Keratinocyte (primary cell): ENCODE measurements around the gene FARP1. TPM values are rescaled to one million over a fixed set of nuclear protein-coding genes. Genes with fewer than 3 reads are reported as not detected.

Source experiments
- DNase-seq: peaks from one replicate; pipeline ENCODE4 v3.0.0-alpha.2; 2011; ENCODE audit warnings: low read depth, missing footprints, low spot score
- FAIRE-seq: peaks from 2 replicates; lab custom pipeline; 2011; peaks lifted over from hg19 to GRCh38; lab: Jason Lieb, UNC
- H2AFZ ChIP-seq: 2 replicates; pipeline ENCODE4 v1.6.0; 2012; ENCODE audit warnings: low read length, control low read depth, inconsistent platforms; ENCODE audit not compliant: control insufficient read depth
- H3K27ac ChIP-seq: 2 replicates; pipeline ENCODE4 v1.5.1; 2011; ENCODE audit warnings: low read length; ENCODE audit not compliant: control insufficient read depth, insufficient read depth
- H3K27me3 ChIP-seq: 3 replicates; pipeline ENCODE4 v1.6.0; 2011; ENCODE audit warnings: low read length; ENCODE audit not compliant: control insufficient read depth, insufficient read depth; ENCODE audit errors: extremely low read depth
- H3K36me3 ChIP-seq, 2 experiments: 2 replicates in 1 of 2; 3 replicates in 1 of 2; pipeline ENCODE4 v1.5.1; 2011; ENCODE audit warnings: low read length in 2 of 2, mild to moderate bottlenecking in 1 of 2; ENCODE audit not compliant: control insufficient read depth in 2 of 2, insufficient read depth in 2 of 2; ENCODE audit errors: extremely low read depth in 1 of 2
- H3K4me1 ChIP-seq: 3 replicates; pipeline ENCODE4 v1.5.1; 2011; ENCODE audit warnings: low read length; ENCODE audit not compliant: control insufficient read depth, insufficient read depth; ENCODE audit errors: extremely low read depth
- H3K4me2 ChIP-seq: 3 replicates; pipeline ENCODE4 v1.6.0; 2011; ENCODE audit warnings: low read depth, low read length; ENCODE audit not compliant: control insufficient read depth, insufficient read depth; ENCODE audit errors: extremely low read depth
- H3K4me3 ChIP-seq, 3 experiments: fragments of 200-600 bp in 1 of 3; sonication (generic) in 1 of 3; 2 replicates in 2 of 3; 3 replicates in 1 of 3; pipeline ENCODE4 v1.5.1; 2011 to 2016; ENCODE audit warnings: low read length in 3 of 3, mild to moderate bottlenecking in 3 of 3, control low read depth in 2 of 3, inconsistent platforms in 1 of 3, low read depth in 1 of 3, mixed read lengths in 1 of 3, mixed run types in 1 of 3, moderate library complexity in 1 of 3; ENCODE audit not compliant: control insufficient read depth in 2 of 3, insufficient read depth in 2 of 3; ENCODE audit errors: extremely low read depth in 1 of 3
- H3K79me2 ChIP-seq: 2 replicates; pipeline ENCODE4 v1.6.0; 2012; ENCODE audit warnings: low read length; ENCODE audit not compliant: control insufficient read depth, insufficient read depth
- H3K9ac ChIP-seq: 3 replicates; pipeline ENCODE4 v1.6.0; 2011; ENCODE audit warnings: low read length; ENCODE audit not compliant: control insufficient read depth, insufficient read depth; ENCODE audit errors: extremely low read depth
- H3K9me1 ChIP-seq: 3 replicates; pipeline ENCODE4 v1.6.0; 2011; ENCODE audit warnings: low read length; ENCODE audit not compliant: control insufficient read depth, insufficient read depth; ENCODE audit errors: extremely low read depth
- H3K9me3 ChIP-seq: 2 replicates; pipeline ENCODE4 v1.5.1; 2012; ENCODE audit warnings: low read depth, low read length; ENCODE audit not compliant: control insufficient read depth
- H4K20me1 ChIP-seq: 3 replicates; pipeline ENCODE4 v1.6.0; 2011; ENCODE audit warnings: low read length; ENCODE audit not compliant: control insufficient read depth, insufficient read depth; ENCODE audit errors: extremely low read depth
- EZH2 ChIP-seq: IDR thresholded peaks from one replicate; pipeline ENCODE4 v1.6.1; 2012; ENCODE audit warnings: inconsistent platforms, mild to moderate bottlenecking, low read length, moderate library complexity
- dilution Hi-C: fragments of 300-500 bp; cut with MboI; formaldehyde crosslinking; loops from one replicate; pipeline ENCODE4 v1.7.0; 2020; ENCODE audit warnings: low sequenced_read_pairs; ENCODE audit not compliant: extremely low pct_ligation_motif_present
- polyA plus RNA-seq, 5 experiments: library from polyadenylated mRNA; depleted of rRNA in 3 of 5; stranded (reverse) in 3 of 5; stranded (forward) in 1 of 5; unstranded in 1 of 5; fragments of >200 nt; gene quantifications; 1 replicate in 1 of 5; 2 replicates in 3 of 5; 3 replicates in 1 of 5; pipeline versions ENCODE4 v1.2.1 to v1.2.3, GENCODE V29; 2011 to 2012; ENCODE audit warnings: missing spikeins in 2 of 5, low read depth in 1 of 5, low replicate concordance in 1 of 5
- TF ChIP-seq, protein P1 (sequence below), 3 experiments: IDR thresholded peaks in 1 of 3; conservative IDR thresholded peaks in 1 of 3; optimal IDR thresholded peaks in 1 of 3; 2 replicates in 2 of 3; 3 replicates in 1 of 3; pipeline versions ENCODE3 to v1.5.1; 2011; ENCODE audit warnings: low read length in 3 of 3, mild to moderate bottlenecking in 3 of 3, moderate library complexity in 2 of 3, control low read depth in 1 of 3, inconsistent platforms in 1 of 3; ENCODE audit not compliant: insufficient read depth in 2 of 3; ENCODE audit errors: extremely low read depth in 1 of 3

The FARP1 gene
- polyA plus RNA-seq, 1 donor (not counting 4 experiments of a cell fraction or from before 2014, with no cell fraction given) = 10.3 TPM

DNA sequence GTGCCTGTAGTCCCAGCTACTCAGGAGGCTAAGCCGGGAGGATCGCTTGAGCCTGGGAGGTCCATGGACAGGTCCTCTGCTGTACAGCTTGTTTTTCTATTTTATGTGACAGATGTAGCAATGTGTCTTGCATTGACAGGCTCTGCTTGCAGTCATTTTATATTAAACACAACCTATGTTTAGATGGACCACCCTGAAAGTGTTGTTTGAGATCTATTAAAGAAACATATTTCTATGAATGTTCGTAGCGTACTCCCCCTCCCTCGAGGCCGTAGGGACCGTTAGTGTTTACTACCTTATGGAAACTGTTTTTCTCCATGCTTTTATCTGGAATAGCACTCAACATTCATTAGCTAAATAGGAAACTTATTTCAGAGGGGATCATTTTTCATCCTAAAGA lies 99.1 kb downstream of the FARP1 start:
- FAIRE-seq = no peak
- no peak for DNase-seq
- H3K4me3 ChIP-seq = no peak overlapping the region
- H3K79me2 ChIP-seq = no peaks in the 10 kb centered on the region
- no peaks in the 10 kb centered on the region for H3K9me3 ChIP-seq
- H3K4me2 ChIP-seq = no peak overlapping the region
- no peak overlapping the region for H3K9ac ChIP-seq
- H4K20me1 ChIP-seq = no peaks in the 10 kb centered on the region
- H3K9me1 ChIP-seq = no peaks in the 10 kb centered on the region
- no peaks in the 10 kb centered on the region for H3K36me3 ChIP-seq
- no peak overlapping the region for H2AFZ ChIP-seq
- TF ChIP-seq EZH2 = no peak
- TF ChIP-seq, protein P1, sequence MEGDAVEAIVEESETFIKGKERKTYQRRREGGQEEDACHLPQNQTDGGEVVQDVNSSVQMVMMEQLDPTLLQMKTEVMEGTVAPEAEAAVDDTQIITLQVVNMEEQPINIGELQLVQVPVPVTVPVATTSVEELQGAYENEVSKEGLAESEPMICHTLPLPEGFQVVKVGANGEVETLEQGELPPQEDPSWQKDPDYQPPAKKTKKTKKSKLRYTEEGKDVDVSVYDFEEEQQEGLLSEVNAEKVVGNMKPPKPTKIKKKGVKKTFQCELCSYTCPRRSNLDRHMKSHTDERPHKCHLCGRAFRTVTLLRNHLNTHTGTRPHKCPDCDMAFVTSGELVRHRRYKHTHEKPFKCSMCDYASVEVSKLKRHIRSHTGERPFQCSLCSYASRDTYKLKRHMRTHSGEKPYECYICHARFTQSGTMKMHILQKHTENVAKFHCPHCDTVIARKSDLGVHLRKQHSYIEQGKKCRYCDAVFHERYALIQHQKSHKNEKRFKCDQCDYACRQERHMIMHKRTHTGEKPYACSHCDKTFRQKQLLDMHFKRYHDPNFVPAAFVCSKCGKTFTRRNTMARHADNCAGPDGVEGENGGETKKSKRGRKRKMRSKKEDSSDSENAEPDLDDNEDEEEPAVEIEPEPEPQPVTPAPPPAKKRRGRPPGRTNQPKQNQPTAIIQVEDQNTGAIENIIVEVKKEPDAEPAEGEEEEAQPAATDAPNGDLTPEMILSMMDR (optimal IDR thresholded peaks at IDR 0.05 in 1 of 3, IDR thresholded peaks at IDR 0.05 in 1 of 3, conservative IDR thresholded peaks at IDR 0.05 in 1 of 3; ENCODE audit: extremely low read depth in 1 of 3, insufficient read depth in 2 of 3, low read length in 3 of 3) = no peak
- no peak overlapping the region for H3K27ac ChIP-seq
- H3K27me3 ChIP-seq = no peaks in the 10 kb centered on the region
- no peaks in the 10 kb centered on the region for H3K4me1 ChIP-seq
- dilution Hi-C loops = no loop called here

DNA sequence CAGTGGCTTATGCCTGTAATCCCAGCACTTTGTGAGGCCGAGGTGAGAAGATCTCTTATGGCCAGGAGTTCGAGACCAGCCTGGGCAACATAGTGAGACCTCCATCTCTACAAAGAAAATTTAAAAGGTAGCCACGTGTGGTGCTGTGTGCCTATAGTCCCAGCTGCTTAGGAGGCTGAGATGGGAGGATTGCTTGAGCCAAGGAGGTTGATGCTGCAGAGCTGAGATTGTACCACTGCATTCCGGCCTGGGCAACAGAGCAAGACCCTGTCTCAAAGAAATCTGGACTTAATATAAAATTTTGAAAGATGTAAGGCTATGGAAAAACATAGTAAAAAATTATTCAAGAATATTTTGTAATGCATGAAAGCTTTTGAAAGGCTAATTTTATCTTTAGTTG lies 99.5 kb downstream of the FARP1 start:
- Histone ChIP-seq H3K4me1 (no peaks in the 10 kb centered on the region), H3K9ac (no peak overlapping the region), H3K27me3 (no peaks in the 10 kb centered on the region), H3K9me3 (no peaks in the 10 kb centered on the region), H3K4me2 (no peak overlapping the region), H3K79me2 (no peaks in the 10 kb centered on the region), H2AFZ (no peak overlapping the region), H3K27ac (no peak overlapping the region), H3K36me3 (no peaks in the 10 kb centered on the region), H3K4me3 (no peak overlapping the region), H3K9me1 (no peaks in the 10 kb centered on the region), H4K20me1 (no peaks in the 10 kb centered on the region)
- FAIRE-seq (no peak), DNase-seq (no peak)
- dilution Hi-C loops = no loop called here
- no peak for TF ChIP-seq EZH2
- TF ChIP-seq, protein P1 (optimal IDR thresholded peaks at IDR 0.05 in 1 of 3, IDR thresholded peaks at IDR 0.05 in 1 of 3, conservative IDR thresholded peaks at IDR 0.05 in 1 of 3; ENCODE audit: extremely low read depth in 1 of 3, insufficient read depth in 2 of 3, low read length in 3 of 3) = no peak
